ENCODE results near the gene CCDC195.

The CCDC195 gene

DNA sequence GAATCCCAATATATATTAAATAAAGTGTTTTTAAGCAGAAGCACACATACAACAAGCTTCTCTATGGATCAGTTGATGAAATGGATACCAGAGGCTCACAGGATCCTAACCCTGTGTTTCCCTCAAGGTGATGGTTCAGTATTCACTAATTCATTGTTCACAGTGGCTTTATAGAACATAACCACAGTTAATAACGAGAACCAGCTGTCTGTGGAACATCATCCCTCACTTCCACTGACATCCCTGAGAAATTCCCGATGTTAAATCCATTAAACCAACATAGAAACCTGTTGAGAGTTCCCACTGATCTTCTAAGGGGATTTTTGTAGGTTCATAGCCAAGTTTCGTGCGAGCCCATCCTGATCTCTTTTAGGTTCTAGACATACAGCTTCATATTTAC lies 29.0 kb downstream of the CCDC195 start:
- Histone ChIP-seq H3K4me3 (ENCODE audit: insufficient read depth, low read length, poor library complexity, severe bottlenecking) (no peak overlapping the region), H4K20me1 (ENCODE audit: low read depth, low read length) (no peaks in the 10 kb centered on the region), H3K79me2 (ENCODE audit: insufficient read depth, low read length) (no peaks in the 10 kb centered on the region), H3K27me3 (ENCODE audit: low read length) (no peaks in the 10 kb centered on the region), H3K9me3 (ENCODE audit: insufficient read depth, low read length) (no peaks in the 10 kb centered on the region), H2AFZ (ENCODE audit: low read depth, low read length, severe bottlenecking) (no peak overlapping the region), H3K27ac (ENCODE audit: low read depth, low read length) (no peak overlapping the region), H3K9ac (ENCODE audit: low read length) (no peak overlapping the region), H3K4me2 (ENCODE audit: low read depth, low read length, poor library complexity, severe bottlenecking) (no peak overlapping the region), H3F3A (ENCODE audit: insufficient read depth) (no peaks in the 10 kb centered on the region), H3K36me3 (ENCODE audit: low read length) (no peaks in the 10 kb centered on the region), H3K9me2 (replicated peaks; ENCODE audit: insufficient read depth, low read length) (no peaks in the 10 kb centered on the region)
- no peak for TF ChIP-seq EZH2phosphoT487 (conservative IDR thresholded peaks at IDR 0.05; ENCODE audit: low read length)
- TF ChIP-seq, protein P1, sequence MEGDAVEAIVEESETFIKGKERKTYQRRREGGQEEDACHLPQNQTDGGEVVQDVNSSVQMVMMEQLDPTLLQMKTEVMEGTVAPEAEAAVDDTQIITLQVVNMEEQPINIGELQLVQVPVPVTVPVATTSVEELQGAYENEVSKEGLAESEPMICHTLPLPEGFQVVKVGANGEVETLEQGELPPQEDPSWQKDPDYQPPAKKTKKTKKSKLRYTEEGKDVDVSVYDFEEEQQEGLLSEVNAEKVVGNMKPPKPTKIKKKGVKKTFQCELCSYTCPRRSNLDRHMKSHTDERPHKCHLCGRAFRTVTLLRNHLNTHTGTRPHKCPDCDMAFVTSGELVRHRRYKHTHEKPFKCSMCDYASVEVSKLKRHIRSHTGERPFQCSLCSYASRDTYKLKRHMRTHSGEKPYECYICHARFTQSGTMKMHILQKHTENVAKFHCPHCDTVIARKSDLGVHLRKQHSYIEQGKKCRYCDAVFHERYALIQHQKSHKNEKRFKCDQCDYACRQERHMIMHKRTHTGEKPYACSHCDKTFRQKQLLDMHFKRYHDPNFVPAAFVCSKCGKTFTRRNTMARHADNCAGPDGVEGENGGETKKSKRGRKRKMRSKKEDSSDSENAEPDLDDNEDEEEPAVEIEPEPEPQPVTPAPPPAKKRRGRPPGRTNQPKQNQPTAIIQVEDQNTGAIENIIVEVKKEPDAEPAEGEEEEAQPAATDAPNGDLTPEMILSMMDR (IDR thresholded peaks at IDR 0.05; ENCODE audit: insufficient read depth, low read length, poor library complexity, severe bottlenecking) = no peak

DNA sequence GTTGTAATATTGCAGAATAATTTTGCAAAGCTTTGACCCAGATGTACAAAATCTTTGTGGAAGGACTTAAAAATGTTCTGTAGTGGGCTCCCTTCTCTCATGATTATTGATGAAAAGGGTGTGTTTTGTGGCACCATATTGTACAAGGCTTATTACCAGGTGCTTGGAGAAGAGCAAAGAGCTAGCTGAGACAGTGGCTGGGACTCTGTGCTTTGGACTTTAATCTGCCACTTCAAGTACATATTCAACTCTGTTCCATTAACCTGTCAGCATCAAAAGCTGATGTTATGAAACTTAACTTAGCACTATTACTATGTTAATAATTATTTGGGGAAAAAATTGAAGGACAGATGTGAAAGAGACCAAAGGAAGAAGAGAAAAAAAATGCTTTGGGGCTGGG lies 31.0 kb downstream of the CCDC195 start:
- Histone ChIP-seq H3K4me2 (ENCODE audit: low read depth, low read length, poor library complexity, severe bottlenecking) (no peak overlapping the region), H3K27ac (ENCODE audit: low read depth, low read length) (no peak overlapping the region), H3K9me2 (replicated peaks; ENCODE audit: insufficient read depth, low read length) (no peaks in the 10 kb centered on the region), H3K27me3 (ENCODE audit: low read length) (no peaks in the 10 kb centered on the region), H3F3A (ENCODE audit: insufficient read depth) (no peaks in the 10 kb centered on the region), H3K79me2 (ENCODE audit: insufficient read depth, low read length) (no peaks in the 10 kb centered on the region), H4K20me1 (ENCODE audit: low read depth, low read length) (no peaks in the 10 kb centered on the region), H3K4me3 (ENCODE audit: insufficient read depth, low read length, poor library complexity, severe bottlenecking) (no peak overlapping the region), H2AFZ (ENCODE audit: low read depth, low read length, severe bottlenecking) (no peak overlapping the region), H3K36me3 (ENCODE audit: low read length) (no peaks in the 10 kb centered on the region), H3K9me3 (ENCODE audit: insufficient read depth, low read length) (no peaks in the 10 kb centered on the region), H3K9ac (ENCODE audit: low read length) (no peak overlapping the region)
- TF ChIP-seq, protein P1 (IDR thresholded peaks at IDR 0.05; ENCODE audit: insufficient read depth, low read length, poor library complexity, severe bottlenecking) = no peak

DNA sequence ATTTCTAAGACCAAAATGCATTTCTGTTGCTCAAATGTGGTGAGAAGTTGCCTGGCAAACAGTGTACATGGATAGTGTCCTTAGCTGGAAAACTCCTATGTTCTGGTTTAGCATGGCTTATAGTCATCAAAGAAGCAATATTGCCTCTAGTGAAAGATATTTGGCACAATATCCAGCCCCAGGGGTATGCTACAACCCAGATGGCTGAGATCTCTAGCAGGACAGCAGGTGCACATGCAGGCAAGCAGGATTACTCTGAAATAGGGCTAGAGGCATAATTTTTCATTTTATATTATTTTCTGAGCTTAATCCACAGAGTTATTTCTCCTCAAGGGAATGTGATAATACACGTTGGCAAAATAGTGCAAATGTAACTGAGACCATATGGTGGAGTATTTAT lies 34.0 kb downstream of the CCDC195 start:
- Histone ChIP-seq H3K27ac (ENCODE audit: low read depth, low read length) (no peak overlapping the region), H4K20me1 (ENCODE audit: low read depth, low read length) (no peaks in the 10 kb centered on the region), H2AFZ (ENCODE audit: low read depth, low read length, severe bottlenecking) (no peak overlapping the region), H3K36me3 (ENCODE audit: low read length) (no peaks in the 10 kb centered on the region), H3K9me2 (replicated peaks; ENCODE audit: insufficient read depth, low read length) (no peaks in the 10 kb centered on the region), H3K4me3 (ENCODE audit: insufficient read depth, low read length, poor library complexity, severe bottlenecking) (no peak overlapping the region), H3K9ac (ENCODE audit: low read length) (no peak overlapping the region), H3K4me2 (ENCODE audit: low read depth, low read length, poor library complexity, severe bottlenecking) (no peak overlapping the region), H3K79me2 (ENCODE audit: insufficient read depth, low read length) (no peaks in the 10 kb centered on the region), H3F3A (ENCODE audit: insufficient read depth) (no peaks in the 10 kb centered on the region), H3K27me3 (ENCODE audit: low read length) (no peaks in the 10 kb centered on the region), H3K9me3 (ENCODE audit: insufficient read depth, low read length) (no peaks in the 10 kb centered on the region)
- TF ChIP-seq, protein P1 (IDR thresholded peaks at IDR 0.05; ENCODE audit: insufficient read depth, low read length, poor library complexity, severe bottlenecking) = no peak
- no peak for TF ChIP-seq EZH2phosphoT487 (conservative IDR thresholded peaks at IDR 0.05; ENCODE audit: low read length)

DNA sequence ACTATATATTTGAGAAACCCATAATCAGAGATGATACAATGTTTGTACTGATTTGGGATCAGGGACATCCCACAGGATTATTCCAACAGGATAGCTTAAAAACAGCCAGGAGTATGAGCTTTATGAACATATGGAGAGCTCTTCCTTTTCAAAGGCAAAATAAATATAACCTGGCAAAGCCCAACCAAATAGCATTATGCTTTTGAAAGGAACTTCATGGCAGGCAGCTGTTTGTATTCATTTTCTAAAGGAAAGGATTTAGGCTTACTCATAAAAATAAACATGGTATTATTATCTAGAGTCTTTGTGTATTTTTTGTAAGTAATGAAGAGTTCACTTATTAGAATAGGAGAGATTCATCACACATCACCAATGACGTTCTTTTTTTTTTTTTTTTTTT lies 44.4 kb downstream of the CCDC195 start:
- TF ChIP-seq, protein P1 (IDR thresholded peaks at IDR 0.05; ENCODE audit: insufficient read depth, low read length, poor library complexity, severe bottlenecking) = no peak
- no peak for TF ChIP-seq EZH2phosphoT487 (conservative IDR thresholded peaks at IDR 0.05; ENCODE audit: low read length)
- Histone ChIP-seq H3K79me2 (ENCODE audit: insufficient read depth, low read length) (no peaks in the 10 kb centered on the region), H3K4me2 (ENCODE audit: low read depth, low read length, poor library complexity, severe bottlenecking) (no peak overlapping the region), H4K20me1 (ENCODE audit: low read depth, low read length) (no peaks in the 10 kb centered on the region), H3K27me3 (ENCODE audit: low read length) (no peaks in the 10 kb centered on the region), H3K4me3 (ENCODE audit: insufficient read depth, low read length, poor library complexity, severe bottlenecking) (no peak overlapping the region), H3K36me3 (ENCODE audit: low read length) (no peaks in the 10 kb centered on the region), H3K9me2 (replicated peaks; ENCODE audit: insufficient read depth, low read length) (no peaks in the 10 kb centered on the region), H3K9ac (ENCODE audit: low read length) (no peak overlapping the region), H3K27ac (ENCODE audit: low read depth, low read length) (no peak overlapping the region), H3F3A (ENCODE audit: insufficient read depth) (peaks cover 15% of the 10 kb centered on the region; the same call in 1 of the 2 replicates), H2AFZ (ENCODE audit: low read depth, low read length, severe bottlenecking) (no peak overlapping the region), H3K9me3 (ENCODE audit: insufficient read depth, low read length) (no peaks in the 10 kb centered on the region)
